Keratinocyte (primary cell): Measurements from ENCODE around the gene VSIG8. TPM values are rescaled to one million over a fixed set of nuclear protein-coding genes. Genes with fewer than 3 reads are reported as not detected.
A peak's percentile ranks its signal among the peaks of the same experiment; 100 is the strongest.

Experiments used
- DNase-seq: peaks from one replicate; pipeline ENCODE4 v3.0.0-alpha.2; 2011; ENCODE audit warnings: low read depth, missing footprints, low spot score
- FAIRE-seq: peaks from 2 replicates; lab custom pipeline; 2011; peaks lifted over from hg19 to GRCh38; lab: Jason Lieb, UNC
- H2AFZ ChIP-seq: 2 replicates; pipeline ENCODE4 v1.6.0; 2012; ENCODE audit warnings: low read length, control low read depth, inconsistent platforms; ENCODE audit not compliant: control insufficient read depth
- H3K27ac ChIP-seq: 2 replicates; pipeline ENCODE4 v1.5.1; 2011; ENCODE audit warnings: low read length; ENCODE audit not compliant: control insufficient read depth, insufficient read depth
- H3K27me3 ChIP-seq: 3 replicates; pipeline ENCODE4 v1.6.0; 2011; ENCODE audit warnings: low read length; ENCODE audit not compliant: control insufficient read depth, insufficient read depth; ENCODE audit errors: extremely low read depth
- H3K36me3 ChIP-seq, 2 experiments: 2 replicates in 1 of 2; 3 replicates in 1 of 2; pipeline ENCODE4 v1.5.1; 2011; ENCODE audit warnings: low read length in 2 of 2, mild to moderate bottlenecking in 1 of 2; ENCODE audit not compliant: control insufficient read depth in 2 of 2, insufficient read depth in 2 of 2; ENCODE audit errors: extremely low read depth in 1 of 2
- H3K4me1 ChIP-seq: 3 replicates; pipeline ENCODE4 v1.5.1; 2011; ENCODE audit warnings: low read length; ENCODE audit not compliant: control insufficient read depth, insufficient read depth; ENCODE audit errors: extremely low read depth
- H3K4me2 ChIP-seq: 3 replicates; pipeline ENCODE4 v1.6.0; 2011; ENCODE audit warnings: low read depth, low read length; ENCODE audit not compliant: control insufficient read depth, insufficient read depth; ENCODE audit errors: extremely low read depth
- H3K4me3 ChIP-seq, 3 experiments: fragments of 200-600 bp in 1 of 3; sonication (generic) in 1 of 3; 2 replicates in 2 of 3; 3 replicates in 1 of 3; pipeline ENCODE4 v1.5.1; 2011 to 2016; ENCODE audit warnings: low read length in 3 of 3, mild to moderate bottlenecking in 3 of 3, control low read depth in 2 of 3, inconsistent platforms in 1 of 3, low read depth in 1 of 3, mixed read lengths in 1 of 3, mixed run types in 1 of 3, moderate library complexity in 1 of 3; ENCODE audit not compliant: control insufficient read depth in 2 of 3, insufficient read depth in 2 of 3; ENCODE audit errors: extremely low read depth in 1 of 3
- H3K79me2 ChIP-seq: 2 replicates; pipeline ENCODE4 v1.6.0; 2012; ENCODE audit warnings: low read length; ENCODE audit not compliant: control insufficient read depth, insufficient read depth
- H3K9ac ChIP-seq: 3 replicates; pipeline ENCODE4 v1.6.0; 2011; ENCODE audit warnings: low read length; ENCODE audit not compliant: control insufficient read depth, insufficient read depth; ENCODE audit errors: extremely low read depth
- H3K9me1 ChIP-seq: 3 replicates; pipeline ENCODE4 v1.6.0; 2011; ENCODE audit warnings: low read length; ENCODE audit not compliant: control insufficient read depth, insufficient read depth; ENCODE audit errors: extremely low read depth
- H3K9me3 ChIP-seq: 2 replicates; pipeline ENCODE4 v1.5.1; 2012; ENCODE audit warnings: low read depth, low read length; ENCODE audit not compliant: control insufficient read depth
- H4K20me1 ChIP-seq: 3 replicates; pipeline ENCODE4 v1.6.0; 2011; ENCODE audit warnings: low read length; ENCODE audit not compliant: control insufficient read depth, insufficient read depth; ENCODE audit errors: extremely low read depth
- EZH2 ChIP-seq: IDR thresholded peaks from one replicate; pipeline ENCODE4 v1.6.1; 2012; ENCODE audit warnings: inconsistent platforms, mild to moderate bottlenecking, low read length, moderate library complexity
- dilution Hi-C: fragments of 300-500 bp; cut with MboI; formaldehyde crosslinking; loops from one replicate; pipeline ENCODE4 v1.7.0; 2020; ENCODE audit warnings: low sequenced_read_pairs; ENCODE audit not compliant: extremely low pct_ligation_motif_present
- polyA plus RNA-seq, 5 experiments: library from polyadenylated mRNA; depleted of rRNA in 3 of 5; stranded (reverse) in 3 of 5; stranded (forward) in 1 of 5; unstranded in 1 of 5; fragments of >200 nt; gene quantifications; 1 replicate in 1 of 5; 2 replicates in 3 of 5; 3 replicates in 1 of 5; pipeline versions ENCODE4 v1.2.1 to v1.2.3, GENCODE V29; 2011 to 2012; ENCODE audit warnings: missing spikeins in 2 of 5, low read depth in 1 of 5, low replicate concordance in 1 of 5
- TF ChIP-seq, protein P1 (sequence below), 3 experiments: IDR thresholded peaks in 1 of 3; conservative IDR thresholded peaks in 1 of 3; optimal IDR thresholded peaks in 1 of 3; 2 replicates in 2 of 3; 3 replicates in 1 of 3; pipeline versions ENCODE3 to v1.5.1; 2011; ENCODE audit warnings: low read length in 3 of 3, mild to moderate bottlenecking in 3 of 3, moderate library complexity in 2 of 3, control low read depth in 1 of 3, inconsistent platforms in 1 of 3; ENCODE audit not compliant: insufficient read depth in 2 of 3; ENCODE audit errors: extremely low read depth in 1 of 3

VSIG8 gene
- polyA plus RNA-seq, 1 donor (not counting 4 experiments of a cell fraction or from before 2014, with no cell fraction given), result 0.56 TPM

DNA sequence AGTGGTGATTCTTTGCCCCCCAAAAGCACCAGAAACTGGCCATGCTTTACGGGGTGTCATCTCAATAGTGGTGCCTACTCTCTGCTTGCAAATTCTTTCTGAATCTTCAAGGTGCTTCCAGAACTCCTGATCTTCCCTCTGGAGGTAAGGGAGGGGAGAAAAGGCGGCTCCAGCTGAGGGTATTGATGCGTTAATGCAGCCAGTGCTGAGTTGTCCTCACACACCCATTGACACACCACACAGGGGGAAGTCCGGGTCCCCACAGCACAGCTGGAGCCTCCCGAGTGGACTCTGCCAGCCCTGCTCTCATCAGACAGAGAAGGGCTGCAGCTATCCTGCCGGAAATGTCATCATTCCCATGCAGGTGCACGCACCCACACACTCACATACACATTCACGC lies 1.2 kb downstream of the VSIG8 start:
- Histone ChIP-seq H3K4me2 (peak overlapping the region; percentile 27), H3K9me3 (no peaks in the 10 kb centered on the region), H3K9ac (no peak overlapping the region), H3K36me3 (no peaks in the 10 kb centered on the region), H4K20me1 (no peaks in the 10 kb centered on the region), H3K4me1 (peaks cover 33% of the 10 kb centered on the region), H3K4me3 (no peak overlapping the region), H3K9me1 (no peaks in the 10 kb centered on the region), H2AFZ (no peak overlapping the region), H3K79me2 (no peaks in the 10 kb centered on the region), H3K27ac (no peak overlapping the region), H3K27me3 (no peaks in the 10 kb centered on the region)
- dilution Hi-C loops, result no loop called here
- DNase-seq (no peak), FAIRE-seq (no peak)
- TF ChIP-seq, protein P1, sequence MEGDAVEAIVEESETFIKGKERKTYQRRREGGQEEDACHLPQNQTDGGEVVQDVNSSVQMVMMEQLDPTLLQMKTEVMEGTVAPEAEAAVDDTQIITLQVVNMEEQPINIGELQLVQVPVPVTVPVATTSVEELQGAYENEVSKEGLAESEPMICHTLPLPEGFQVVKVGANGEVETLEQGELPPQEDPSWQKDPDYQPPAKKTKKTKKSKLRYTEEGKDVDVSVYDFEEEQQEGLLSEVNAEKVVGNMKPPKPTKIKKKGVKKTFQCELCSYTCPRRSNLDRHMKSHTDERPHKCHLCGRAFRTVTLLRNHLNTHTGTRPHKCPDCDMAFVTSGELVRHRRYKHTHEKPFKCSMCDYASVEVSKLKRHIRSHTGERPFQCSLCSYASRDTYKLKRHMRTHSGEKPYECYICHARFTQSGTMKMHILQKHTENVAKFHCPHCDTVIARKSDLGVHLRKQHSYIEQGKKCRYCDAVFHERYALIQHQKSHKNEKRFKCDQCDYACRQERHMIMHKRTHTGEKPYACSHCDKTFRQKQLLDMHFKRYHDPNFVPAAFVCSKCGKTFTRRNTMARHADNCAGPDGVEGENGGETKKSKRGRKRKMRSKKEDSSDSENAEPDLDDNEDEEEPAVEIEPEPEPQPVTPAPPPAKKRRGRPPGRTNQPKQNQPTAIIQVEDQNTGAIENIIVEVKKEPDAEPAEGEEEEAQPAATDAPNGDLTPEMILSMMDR (optimal IDR thresholded peaks at IDR 0.05 in 1 of 3, IDR thresholded peaks at IDR 0.05 in 1 of 3, conservative IDR thresholded peaks at IDR 0.05 in 1 of 3; ENCODE audit: extremely low read depth in 1 of 3, insufficient read depth in 2 of 3, low read length in 3 of 3), result no peak
- no peak for TF ChIP-seq EZH2

DNA sequence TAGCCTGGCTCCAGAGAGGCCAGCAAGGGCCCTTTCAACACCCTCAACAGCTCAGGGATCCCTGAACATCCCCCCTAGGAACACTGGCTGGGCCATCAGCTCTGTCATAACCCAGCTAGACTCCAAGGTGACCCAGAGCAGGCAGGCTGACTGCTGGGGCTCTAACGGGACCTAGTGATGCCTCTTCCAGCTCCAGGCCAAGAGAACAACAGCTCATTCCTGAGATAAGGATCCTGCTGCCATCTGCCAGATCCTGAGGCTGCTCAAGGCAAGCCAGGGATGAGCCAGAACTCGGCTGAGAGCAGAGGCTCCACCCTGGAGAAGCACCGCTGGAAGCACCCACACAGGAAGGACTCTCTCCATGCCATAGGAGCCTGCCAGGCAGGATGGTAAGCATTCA lies 2.0 kb downstream of the VSIG8 start:
- no peaks in the 10 kb centered on the region for H3K9me1 ChIP-seq
- peak; percentile 67 for FAIRE-seq
- no peaks in the 10 kb centered on the region for H3K9me3 ChIP-seq
- peak overlapping the region; percentile 36 for H2AFZ ChIP-seq
- H3K27ac ChIP-seq, result no peak overlapping the region
- H3K79me2 ChIP-seq, result no peaks in the 10 kb centered on the region
- H3K27me3 ChIP-seq, result no peaks in the 10 kb centered on the region
- no peak for DNase-seq
- no peaks in the 10 kb centered on the region for H3K36me3 ChIP-seq
- peak overlapping the region; percentile 27 for H3K4me2 ChIP-seq
- no peaks in the 10 kb centered on the region for H4K20me1 ChIP-seq
- H3K4me3 ChIP-seq, result no peak overlapping the region
- H3K4me1 ChIP-seq, result peaks cover 25% of the 10 kb centered on the region
- TF ChIP-seq, protein P1 (optimal IDR thresholded peaks at IDR 0.05 in 1 of 3, IDR thresholded peaks at IDR 0.05 in 1 of 3, conservative IDR thresholded peaks at IDR 0.05 in 1 of 3; ENCODE audit: extremely low read depth in 1 of 3, insufficient read depth in 2 of 3, low read length in 3 of 3), result no peak
- no peak for TF ChIP-seq EZH2
- dilution Hi-C loops, result no loop called here
- no peak overlapping the region for H3K9ac ChIP-seq
